H1 (cell line): ENCODE measurements around the gene HORMAD2. TPM values are rescaled to one million over a fixed set of nuclear protein-coding genes. Genes with fewer than 3 reads are reported as not detected.

ENCODE experiments used
- CTCF ChIA-PET: fragments of 300-600 bp; sonication (Branson Sonifier 250); formaldehyde crosslinking; loops from one replicate; lab custom pipeline; 2021; ENCODE audit not compliant: partially characterized antibody; lab: Charles Lee
- POLR2A ChIA-PET: fragments of 300-600 bp; sonication (Branson Sonifier 250); formaldehyde crosslinking; loops from one replicate; lab custom pipeline; 2021; ENCODE audit warnings: inconsistent platforms; ENCODE audit not compliant: partially characterized antibody; lab: Charles Lee
- DNase-seq, 2 experiments: peaks; one replicate each; pipeline versions ENCODE4 v3.0.0 to v3.0.0-alpha.2; 2010 to 2022; ENCODE audit warnings: low spot score in 2 of 2, low read depth in 1 of 2, mixed read lengths in 1 of 2
- FAIRE-seq: peaks from 2 replicates; lab custom pipeline; 2011; peaks lifted over from hg19 to GRCh38; lab: Jason Lieb, UNC
- H2AFZ ChIP-seq: 2 replicates; pipeline ENCODE4 v1.8.1; 2012; ENCODE audit warnings: low read length, inconsistent platforms
- H2AK5ac ChIP-seq: 2 replicates; pipeline ENCODE4 v1.6.1; 2013; ENCODE audit warnings: low read depth, low read length
- H2BK120ac ChIP-seq: replicated peaks from 2 replicates; pipeline ENCODE3; 2013; ENCODE audit warnings: low read depth, low read length, inconsistent platforms
- H2BK12ac ChIP-seq: 2 replicates; pipeline ENCODE4 v1.6.1; 2013; ENCODE audit warnings: low read depth, low read length
- H2BK15ac ChIP-seq: 2 replicates; pipeline ENCODE4 v1.6.1; 2013; ENCODE audit warnings: low read length
- H2BK20ac ChIP-seq: 2 replicates; pipeline ENCODE4 v1.6.1; 2013; ENCODE audit warnings: low read length
- H2BK5ac ChIP-seq: 2 replicates; pipeline ENCODE4 v1.6.1; 2013; ENCODE audit warnings: low read depth, low read length
- H3K14ac ChIP-seq: 2 replicates; pipeline ENCODE4 v1.6.1; 2013; ENCODE audit warnings: inconsistent platforms; ENCODE audit not compliant: insufficient read length
- H3K18ac ChIP-seq: 2 replicates; pipeline ENCODE4 v1.6.1; 2013; ENCODE audit warnings: low read length; ENCODE audit errors: extremely low read depth
- H3K23ac ChIP-seq: 2 replicates; pipeline ENCODE4 v1.6.1; 2013; ENCODE audit warnings: inconsistent platforms; ENCODE audit not compliant: insufficient read length
- H3K23me2 ChIP-seq: 2 replicates; pipeline ENCODE4 v1.6.1; 2013; ENCODE audit warnings: low read depth, low read length
- H3K27ac ChIP-seq: 2 replicates; pipeline ENCODE4 v1.6.1; 2011; ENCODE audit warnings: low read depth, low read length, inconsistent platforms
- H3K27me3 ChIP-seq, 4 experiments: replicated peaks in 1 of 4; 1 replicate in 1 of 4; 2 replicates in 3 of 4; pipeline versions ENCODE4 v1.6.1 to v1.8.1; 2011 to 2013; ENCODE audit warnings: low read length in 3 of 4, mild to moderate bottlenecking in 3 of 4, inconsistent platforms in 2 of 4, mixed read lengths in 2 of 4, moderate library complexity in 1 of 4; ENCODE audit not compliant: control insufficient read depth in 3 of 4, insufficient read depth in 3 of 4; ENCODE audit errors: extremely low read depth in 1 of 4
- H3K36me3 ChIP-seq, 4 experiments: 2 replicates each; pipeline versions ENCODE4 v1.6.1 to v1.8.1; 2011 to 2013; ENCODE audit warnings: mild to moderate bottlenecking in 4 of 4, low read length in 3 of 4, moderate library complexity in 2 of 4, control low read depth in 1 of 4, inconsistent platforms in 1 of 4; ENCODE audit not compliant: insufficient read depth in 4 of 4, control insufficient read depth in 2 of 4
- H3K4ac ChIP-seq: replicated peaks from 2 replicates; pipeline ENCODE3; 2013; ENCODE audit warnings: low read length, low read depth, mixed read lengths, inconsistent platforms; ENCODE audit not compliant: insufficient read length
- H3K4me1 ChIP-seq, 4 experiments: replicated peaks in 1 of 4; 1 replicate in 1 of 4; 2 replicates in 3 of 4; pipeline versions ENCODE4 v1.6.1 to v1.8.1; 2011 to 2013; ENCODE audit warnings: low read length in 3 of 4, inconsistent platforms in 2 of 4, mixed read lengths in 1 of 4; ENCODE audit not compliant: insufficient read depth in 4 of 4, control insufficient read depth in 3 of 4
- H3K4me2 ChIP-seq, 2 experiments: 2 replicates each; pipeline versions ENCODE4 v1.6.1 to v1.8.1; 2011 to 2013; ENCODE audit warnings: low read depth in 2 of 2, low read length in 2 of 2, control low read depth in 1 of 2, inconsistent platforms in 1 of 2, mild to moderate bottlenecking in 1 of 2; ENCODE audit not compliant: insufficient read depth in 1 of 2
- H3K4me3 ChIP-seq, 4 experiments: fragments of 200-600, 300-600 bp in 1 of 4; sonication (generic), shearing (Covaris generic), sonication (Bioruptor Twin) in 1 of 4; 2 replicates each; pipeline versions ENCODE4 v1.5.1 to v1.8.1; 2011 to 2016; ENCODE audit warnings: low read length in 4 of 4, low read depth in 3 of 4, control low read depth in 2 of 4, inconsistent platforms in 2 of 4, mild to moderate bottlenecking in 2 of 4, mixed read lengths in 1 of 4, moderate library complexity in 1 of 4; ENCODE audit not compliant: insufficient read depth in 2 of 4; ENCODE audit errors: extremely low read depth in 1 of 4
- H3K56ac ChIP-seq: replicated peaks from 2 replicates; pipeline ENCODE3; 2013; ENCODE audit warnings: low read depth, mild to moderate bottlenecking, mixed read lengths, low read length, inconsistent platforms; ENCODE audit not compliant: insufficient read length
- H3K79me1 ChIP-seq: 2 replicates; pipeline ENCODE4 v1.6.1; 2013; ENCODE audit warnings: low read depth, low read length, control low read depth
- H3K79me2 ChIP-seq, 2 experiments: 2 replicates each; pipeline versions ENCODE4 v1.6.1 to v1.8.1; 2012 to 2013; ENCODE audit warnings: low read length in 2 of 2, mild to moderate bottlenecking in 2 of 2, inconsistent platforms in 1 of 2; ENCODE audit not compliant: insufficient read depth in 2 of 2, control insufficient read depth in 1 of 2
- H3K9ac ChIP-seq, 4 experiments: replicated peaks in 1 of 4; 1 replicate in 1 of 4; 2 replicates in 3 of 4; pipeline versions ENCODE4 v1.6.1 to v1.8.1; 2011 to 2013; ENCODE audit warnings: low read depth in 3 of 4, low read length in 3 of 4, control low read depth in 2 of 4, mild to moderate bottlenecking in 2 of 4, moderate library complexity in 2 of 4, inconsistent platforms in 1 of 4; ENCODE audit errors: extremely low read depth in 1 of 4
- H3K9me3 ChIP-seq, 2 experiments: 2 replicates each; pipeline versions ENCODE4 v1.6.1 to v1.8.1; 2012 to 2013; ENCODE audit warnings: mild to moderate bottlenecking in 2 of 2, moderate library complexity in 2 of 2, control low read depth in 1 of 2, inconsistent platforms in 1 of 2, low read depth in 1 of 2, low read length in 1 of 2, mixed read lengths in 1 of 2; ENCODE audit not compliant: insufficient read depth in 2 of 2
- H4K20me1 ChIP-seq, 2 experiments: replicated peaks in 1 of 2; 2 replicates each; pipeline versions ENCODE3 to v1.8.1; 2011 to 2013; ENCODE audit warnings: inconsistent platforms in 2 of 2, low read length in 2 of 2, mild to moderate bottlenecking in 1 of 2; ENCODE audit not compliant: insufficient read depth in 2 of 2, control insufficient read depth in 1 of 2
- H4K5ac ChIP-seq: 2 replicates; pipeline ENCODE4 v1.6.1; 2013; ENCODE audit warnings: low read length, low read depth, mixed read lengths, inconsistent platforms; ENCODE audit not compliant: insufficient read length
- H4K8ac ChIP-seq: 2 replicates; pipeline ENCODE4 v1.8.0; 2013; ENCODE audit warnings: mild to moderate bottlenecking, moderate library complexity, low read length, inconsistent platforms; ENCODE audit not compliant: insufficient read depth; ENCODE audit errors: extremely low read depth
- H4K91ac ChIP-seq: replicated peaks from 2 replicates; pipeline ENCODE3; 2013; ENCODE audit warnings: low read length, mixed read lengths, inconsistent platforms; ENCODE audit not compliant: insufficient read length
- CREB1 ChIP-seq: IDR thresholded peaks from 2 replicates; pipeline ENCODE4 v1.6.1; 2012; ENCODE audit warnings: inconsistent platforms
- EP300 ChIP-seq, 2 experiments: IDR thresholded peaks; 1 replicate in 1 of 2; 2 replicates in 1 of 2; pipeline ENCODE4 v1.6.1; 2011 to 2012; ENCODE audit warnings: low read depth in 2 of 2, low read length in 2 of 2, mild to moderate bottlenecking in 2 of 2, borderline replicate concordance in 1 of 2, inconsistent platforms in 1 of 2, moderate library complexity in 1 of 2
- GABPA ChIP-seq: IDR thresholded peaks from 2 replicates; pipeline ENCODE4 v1.6.1; 2011; ENCODE audit warnings: mild to moderate bottlenecking, low read length, moderate library complexity, borderline replicate concordance; ENCODE audit not compliant: insufficient read depth
- KDM4A ChIP-seq: IDR thresholded peaks from one replicate; pipeline ENCODE4 v1.7.1; 2012; ENCODE audit warnings: low read depth, mild to moderate bottlenecking, moderate library complexity, low read length, inconsistent platforms; ENCODE audit not compliant: severe bottlenecking
- KDM5A ChIP-seq: fragments of 200-600 bp; IDR thresholded peaks from 2 replicates; pipeline ENCODE4 v1.7.1; 2012; ENCODE audit warnings: mild to moderate bottlenecking, low read length, inconsistent platforms, mixed read lengths
- POLR2AphosphoS5 ChIP-seq: IDR thresholded peaks from 2 replicates; pipeline ENCODE4 v1.6.1; 2011; ENCODE audit warnings: low read depth, low read length
- RNF2 ChIP-seq: fragments of 200-900, 300-1000 bp; sonication (generic); IDR thresholded peaks from 2 replicates; pipeline ENCODE4 v1.7.1; 2016; ENCODE audit warnings: borderline replicate concordance, low read depth, mild to moderate bottlenecking, antibody characterized with exemption, low read length; ENCODE audit not compliant: poor library complexity, severe bottlenecking; ENCODE audit errors: missing control alignments
- SP2 ChIP-seq: IDR thresholded peaks from 2 replicates; pipeline ENCODE4 v1.6.1; 2012; ENCODE audit warnings: mild to moderate bottlenecking, low read length, inconsistent platforms
- SUZ12 ChIP-seq: fragments of 200-600 bp; sonication (generic); IDR thresholded peaks from 2 replicates; pipeline ENCODE4 v1.6.1; 2012; ENCODE audit warnings: mild to moderate bottlenecking, inconsistent platforms, low read length, moderate library complexity, mixed read lengths
- WGBS, 2 experiments: shearing (Covaris generic) in 1 of 2; methylation state at CpG; one replicate each; pipeline versions ENCODE4 v1.1.6 to v1.1.7; 2013 to 2015; ENCODE audit warnings: low lambda C conversion rate in 2 of 2, mixed read lengths in 2 of 2, inconsistent platforms in 1 of 2, low coverage in 1 of 2, missing lambda C conversion rate in 1 of 2; ENCODE audit not compliant: insufficient replicate concordance in 2 of 2, insufficient coverage in 1 of 2, insufficient read length in 1 of 2; ENCODE audit errors: extremely low coverage in 1 of 2, missing lambda C conversion rate in 1 of 2; 5-methylcytosine and 5-hydroxymethylcytosine counted together
- polyA plus RNA-seq, 7 experiments: library from polyadenylated mRNA; depleted of rRNA in 3 of 7; stranded (reverse) in 5 of 7; unstranded in 2 of 7; fragments of >200 nt in 5 of 7; fragments of 200-250 nt in 2 of 7; gene quantifications; 1 replicate in 5 of 7; 2 replicates in 1 of 7; 4 replicates in 1 of 7; pipeline versions ENCODE4 v1.2.1 to v1.2.3, GENCODE V29; 2011 to 2013; ENCODE audit warnings: missing spikeins in 2 of 7, mixed read lengths in 2 of 7
- total RNA-seq: library from RNA; stranded (reverse); fragmentation: NEBNext Ultra II Directional; extraction: Animal tissue kit (Norgen Biotek cat#: 25700); gene quantifications from 2 replicates; pipeline ENCODE4 v1.2.1, GENCODE V29; 2021
- TF ChIP-seq, protein P1 (sequence below): IDR thresholded peaks from 2 replicates; pipeline ENCODE4 v1.6.1; 2012; ENCODE audit warnings: inconsistent platforms
- TF ChIP-seq, protein P2 (sequence below): IDR thresholded peaks from 2 replicates; pipeline ENCODE4 v1.6.1; 2012; ENCODE audit warnings: inconsistent platforms

The HORMAD2 gene
- total and polyA plus RNA-seq, 2 of the 8 experiments (the other 6 are each of a cell fraction or from before 2014, with no cell fraction given): 0.03 TPM; not detected in 1

DNA sequence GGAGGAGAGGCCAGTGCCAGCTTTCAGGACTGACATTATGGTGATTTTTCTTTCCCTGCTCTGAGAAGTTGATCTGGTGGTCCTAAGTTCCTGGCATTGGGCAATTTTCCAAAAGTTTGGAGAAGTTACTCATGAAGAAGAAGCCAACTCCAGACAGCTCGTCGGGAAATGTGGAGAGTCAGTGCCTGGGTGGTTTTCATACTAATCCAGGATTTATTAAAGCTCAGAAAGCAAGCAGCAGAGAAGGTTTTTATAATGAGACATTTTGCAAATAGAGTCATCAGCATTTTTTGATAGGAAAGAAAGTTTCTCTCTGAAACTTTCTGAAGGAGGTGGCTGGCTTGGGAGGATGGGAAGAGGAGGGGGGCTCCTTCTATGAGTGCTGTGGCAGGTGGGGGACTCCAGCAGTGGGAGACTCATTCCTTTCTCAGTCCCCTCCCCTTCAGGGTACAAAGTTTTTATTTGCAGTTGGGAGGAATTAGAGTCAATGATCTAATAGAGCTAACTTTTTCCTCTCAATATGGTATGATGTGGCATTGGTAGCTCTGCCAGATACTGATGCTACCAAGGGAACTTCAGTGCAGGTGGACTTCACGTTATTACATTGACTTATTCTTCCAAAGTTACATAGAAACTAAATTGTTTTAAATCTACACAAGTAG is 110.9 kb downstream of the HORMAD2 start:
- Histone ChIP-seq H3K56ac (no peak overlapping the region), H3K23ac (no peak overlapping the region), H3K4me1 (peaks cover under 1 to 12% (median 5%) of the 10 kb centered on the region in 4 experiments; a peak in 6 of 7 replicates), H3K79me1 (no peaks in the 10 kb centered on the region), H3K4me3 (no peak overlapping the region), H2BK120ac (no peak overlapping the region), H3K14ac (no peak overlapping the region), H2AK5ac (no peak overlapping the region), H2BK15ac (no peak overlapping the region), H2AFZ (no peak overlapping the region), H2BK5ac (no peak overlapping the region), H2BK20ac (no peak overlapping the region), H3K23me2 (no peaks in the 10 kb centered on the region), H3K9me3 (no peaks in the 10 kb centered on the region), H3K27me3 (no peaks in the 10 kb centered on the region; a peak in 1 of 7 replicates), H4K8ac (no peak overlapping the region), H4K5ac (no peak overlapping the region), H3K18ac (no peak overlapping the region), H3K4ac (no peak overlapping the region), H3K36me3 (no peaks in the 10 kb centered on the region), H3K79me2 (no peaks in the 10 kb centered on the region), H2BK12ac (no peak overlapping the region), H4K20me1 (no peaks in the 10 kb centered on the region), H3K27ac (no peak overlapping the region), H4K91ac (no peak overlapping the region), H3K4me2 (no peak overlapping the region), H3K9ac (no peak overlapping the region)
- 77% methylated on average over 3 of the region's 3 CpGs; no CpG with 5 or more reads in 1 of the 2 experiments for WGBS, 2 experiments
- ChIA-PET POLR2A (interaction anchor here (0.6 to 1.5 kb wide), 4 partner anchors 9 to 1158 kb away, joined by 3 to 4 read pairs (median 3); no protein-coding TSS in a partner anchor), CTCF (interaction anchor here (1.2 kb wide), 2 partner anchors 13 to 60 kb away, joined by 3 to 4 read pairs; no protein-coding TSS in a partner anchor)
- FAIRE-seq: no peak
- DNase-seq: no peak
- no peak for TF ChIP-seq POLR2AphosphoS5
- TF ChIP-seq RNF2: no peak
- no peak for TF ChIP-seq GABPA
- no peak for TF ChIP-seq EP300 (IDR thresholded peaks at IDR 0.05; ENCODE audit: borderline replicate concordance in 1 of 2, low read depth in 2 of 2, low read length in 2 of 2)
- TF ChIP-seq, protein P1, sequence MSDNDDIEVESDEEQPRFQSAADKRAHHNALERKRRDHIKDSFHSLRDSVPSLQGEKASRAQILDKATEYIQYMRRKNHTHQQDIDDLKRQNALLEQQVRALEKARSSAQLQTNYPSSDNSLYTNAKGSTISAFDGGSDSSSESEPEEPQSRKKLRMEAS: no peak
- TF ChIP-seq SUZ12: no peak
- no peak for TF ChIP-seq KDM4A
- TF ChIP-seq SP2: no peak
- no peak for TF ChIP-seq CREB1
- TF ChIP-seq, protein P2, sequence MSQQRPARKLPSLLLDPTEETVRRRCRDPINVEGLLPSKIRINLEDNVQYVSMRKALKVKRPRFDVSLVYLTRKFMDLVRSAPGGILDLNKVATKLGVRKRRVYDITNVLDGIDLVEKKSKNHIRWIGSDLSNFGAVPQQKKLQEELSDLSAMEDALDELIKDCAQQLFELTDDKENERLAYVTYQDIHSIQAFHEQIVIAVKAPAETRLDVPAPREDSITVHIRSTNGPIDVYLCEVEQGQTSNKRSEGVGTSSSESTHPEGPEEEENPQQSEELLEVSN: no peak
- no peak for TF ChIP-seq KDM5A
